Stimulated activated CD4-positive, alpha-beta T cell treated with anti-CD3 and anti-CD28 coated beads, Interleukin-2, amount 100 ng/mL, for 4 hours (primary cell): ENCODE results near the gene EVX1.

ENCODE experiments used
- DNase-seq: peaks from one replicate; pipeline ENCODE4 v3.0.0-alpha.2; 2020; ENCODE audit warnings: low read depth

Gene EVX1

DNA sequence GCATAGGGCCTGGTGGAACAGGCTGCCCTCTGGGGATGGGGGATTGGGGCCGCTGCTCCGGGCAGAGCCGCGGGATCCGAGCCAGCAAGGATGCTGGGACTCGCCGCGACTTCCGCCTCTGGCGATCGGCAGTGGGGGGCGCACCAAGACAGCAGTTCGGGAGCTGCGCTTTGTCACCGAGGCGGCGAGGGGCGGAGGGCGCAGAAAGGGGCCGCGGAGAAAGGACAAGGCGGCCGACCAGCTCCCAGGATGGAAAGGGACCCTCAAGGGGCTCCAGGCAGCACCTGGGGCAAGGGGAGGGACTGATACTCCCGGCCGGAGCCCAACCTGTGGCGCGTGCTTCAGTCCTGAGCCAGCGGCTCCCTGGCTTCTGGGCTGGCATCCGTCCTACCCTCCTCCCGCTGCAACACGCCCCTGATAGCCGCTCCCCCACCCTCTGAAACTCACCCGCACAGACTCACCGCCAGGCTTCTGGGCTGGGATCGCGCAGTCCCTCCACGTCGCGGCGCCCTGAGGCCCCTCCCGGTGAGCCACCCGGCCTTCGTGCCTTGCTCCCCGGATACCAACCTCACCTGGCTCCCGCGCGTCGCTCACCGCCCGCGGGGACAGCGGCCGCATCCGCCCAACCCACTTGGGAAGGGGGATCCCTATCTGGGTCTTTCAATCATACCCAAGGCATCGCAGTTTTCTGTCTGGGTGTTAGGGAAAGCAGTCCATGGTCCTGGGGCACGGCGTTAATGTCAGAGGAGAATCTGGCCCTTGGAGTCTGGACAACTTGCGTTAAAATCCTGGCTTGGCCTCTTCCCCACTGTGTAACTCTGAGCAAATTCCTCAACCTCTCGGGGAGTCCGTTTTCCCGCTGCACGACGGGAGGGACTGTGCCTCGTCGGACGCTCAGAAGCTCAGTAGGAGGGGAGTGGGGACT, 7.0 kb upstream of the EVX1 start:
- DNase-seq, result no peak

DNA sequence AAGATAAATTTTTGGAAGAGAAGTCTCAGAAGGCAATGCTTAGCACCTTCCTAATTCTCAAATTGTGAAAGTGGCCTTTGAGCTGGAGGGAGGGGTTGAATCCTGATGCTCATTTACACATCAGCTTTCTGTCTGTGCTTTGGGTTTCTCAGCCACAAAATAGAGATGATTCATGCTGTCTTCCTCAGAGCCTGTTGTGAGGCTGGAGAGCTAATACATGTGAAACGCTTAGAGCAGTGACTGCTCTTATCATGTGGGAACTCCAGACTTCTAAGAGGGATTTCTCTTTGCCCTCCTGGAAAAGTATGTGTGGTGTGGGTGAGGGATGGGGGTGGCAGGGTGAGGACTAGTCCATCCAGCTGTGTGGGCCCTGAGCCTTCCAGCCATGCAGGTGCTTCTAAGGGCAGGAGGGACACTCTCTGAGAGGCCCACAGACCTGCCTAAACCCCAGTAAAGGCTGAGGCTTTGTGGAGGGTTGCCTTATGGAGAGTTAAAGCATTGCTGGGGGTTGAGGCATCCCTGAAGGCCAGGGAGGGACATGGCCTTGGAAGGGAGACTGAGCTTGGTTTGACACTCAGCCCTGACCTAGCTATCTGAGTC, 4.8 kb upstream of the EVX1 start:
- DNase-seq, result no peak

DNA sequence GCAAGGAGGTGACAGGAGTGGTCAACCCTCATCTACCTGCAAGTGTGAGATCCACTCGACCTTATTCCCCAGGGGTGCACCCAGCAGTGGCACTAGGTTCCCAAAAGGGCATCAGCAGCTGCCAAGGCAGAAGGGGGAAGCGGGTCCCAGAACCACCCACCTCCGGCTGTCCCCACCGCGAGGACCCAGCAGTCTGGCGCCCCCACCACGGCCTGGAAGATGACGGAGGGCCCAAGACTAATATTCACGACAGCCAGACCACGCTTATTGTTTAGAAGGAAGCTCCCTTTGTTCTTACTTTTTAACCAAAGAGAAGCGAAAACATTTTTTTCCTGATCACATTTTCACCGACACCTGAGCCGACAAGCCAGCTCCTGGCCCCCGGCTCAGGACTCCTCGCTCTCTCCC, 3.6 kb upstream of the EVX1 start:
- no peak for DNase-seq

DNA sequence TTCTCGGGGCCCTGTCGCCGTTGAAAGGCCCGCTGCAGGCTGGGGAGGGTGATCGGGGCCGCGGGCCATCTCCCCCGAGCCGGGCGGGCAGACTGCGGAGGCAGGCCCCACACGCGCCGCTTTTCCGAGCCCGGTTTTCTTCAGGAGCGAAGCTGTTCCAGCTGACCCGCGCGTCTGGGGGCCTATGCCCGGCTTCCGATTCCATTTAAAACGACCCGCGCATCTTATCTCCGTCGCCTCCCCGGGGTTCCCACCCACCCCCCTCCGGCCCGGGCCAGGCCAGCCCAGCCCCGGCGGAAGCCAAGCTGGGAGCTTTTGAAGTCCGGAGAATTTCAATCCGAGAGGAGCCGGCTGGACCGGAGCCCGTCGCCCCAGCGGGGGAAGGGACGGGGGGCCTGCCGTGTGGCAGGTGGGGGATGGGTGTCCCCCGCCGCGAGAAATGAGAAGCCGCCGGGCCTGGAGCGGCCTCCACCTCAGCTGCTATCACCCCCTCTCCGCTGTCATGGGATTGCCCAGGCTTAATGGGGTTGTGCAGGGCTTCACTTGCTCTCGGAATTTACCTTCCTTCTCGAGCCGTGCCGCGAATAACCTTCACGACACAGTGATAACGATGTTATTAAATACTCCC, 3.1 kb upstream of the EVX1 start:
- no peak for DNase-seq

DNA sequence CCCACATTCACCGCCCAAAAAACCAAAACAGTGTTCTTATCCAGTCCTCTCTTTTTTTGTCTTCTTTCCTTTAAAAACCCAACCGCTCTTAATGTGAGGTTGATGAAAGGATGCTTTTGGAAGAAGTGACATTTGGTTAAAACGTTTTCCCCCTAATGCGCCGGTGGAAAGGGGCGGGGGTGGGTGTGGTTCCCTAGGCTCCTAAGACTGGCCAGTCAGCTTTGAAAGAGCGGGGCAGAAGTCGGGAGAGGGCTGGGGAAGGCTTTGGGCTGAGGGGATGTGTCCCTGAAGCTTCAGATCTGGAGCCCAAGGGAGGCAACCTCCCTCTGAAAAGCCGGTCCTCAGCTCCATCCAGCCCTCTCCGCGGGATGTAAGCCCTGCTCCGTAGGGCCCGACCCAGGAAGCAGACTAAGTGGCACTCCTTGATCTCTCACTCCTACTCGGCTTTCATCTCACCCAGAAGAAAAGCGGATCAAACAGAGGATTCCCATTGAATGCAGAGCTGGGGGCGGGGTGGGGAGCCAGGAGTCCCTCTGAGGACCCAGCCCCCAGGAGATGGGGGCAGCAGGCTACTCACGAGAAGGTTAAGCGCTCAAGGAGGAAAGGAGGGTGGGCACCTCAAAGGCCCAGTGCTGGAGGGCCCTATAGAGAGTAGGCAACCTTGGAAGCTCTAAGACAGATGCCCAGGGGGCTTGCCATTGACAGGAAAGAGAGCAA, 2.4 kb upstream of the EVX1 start:
- DNase-seq, result no peak

DNA sequence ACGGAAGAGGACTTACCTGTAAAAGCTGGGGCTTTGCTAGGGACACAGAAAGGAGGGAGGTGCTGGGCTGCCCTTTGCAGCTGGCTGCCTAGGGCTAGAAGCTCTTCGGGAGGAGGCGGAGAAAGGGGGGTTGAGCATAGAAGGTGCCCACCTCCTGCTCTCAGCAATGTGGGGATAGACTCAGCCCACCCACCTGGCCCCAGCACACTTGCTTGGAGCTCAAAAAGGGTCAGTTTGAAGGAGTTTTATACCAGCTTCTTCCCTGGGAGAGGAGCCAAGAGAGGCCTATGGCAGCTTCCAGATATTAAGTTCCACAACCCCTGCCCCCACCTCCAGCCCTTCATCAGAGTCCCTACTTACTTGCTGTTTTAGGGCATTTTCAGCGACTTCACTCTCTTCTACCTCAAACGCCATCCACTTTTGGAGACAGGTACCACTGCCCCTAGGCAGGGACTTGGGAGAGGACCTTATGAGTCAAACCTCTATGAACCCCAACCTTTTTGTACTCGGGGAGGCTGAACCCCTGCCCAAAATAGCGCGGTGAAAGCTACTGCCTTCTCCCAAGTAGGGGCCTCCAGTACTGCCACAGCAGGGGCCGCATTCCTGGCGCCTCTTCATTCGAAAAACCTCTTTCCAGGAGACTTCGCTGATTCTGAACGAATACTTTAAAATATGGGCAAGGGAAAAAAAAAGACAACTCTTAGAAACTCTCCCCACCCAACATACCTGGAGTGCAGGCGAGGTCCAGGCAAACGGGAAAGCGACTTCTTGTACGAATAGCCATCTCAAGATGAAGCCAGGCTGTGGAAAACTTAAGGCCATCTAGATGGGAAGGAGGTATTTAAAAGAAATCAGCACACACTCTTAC, 1.2 kb upstream of the EVX1 start:
- no peak for DNase-seq

DNA sequence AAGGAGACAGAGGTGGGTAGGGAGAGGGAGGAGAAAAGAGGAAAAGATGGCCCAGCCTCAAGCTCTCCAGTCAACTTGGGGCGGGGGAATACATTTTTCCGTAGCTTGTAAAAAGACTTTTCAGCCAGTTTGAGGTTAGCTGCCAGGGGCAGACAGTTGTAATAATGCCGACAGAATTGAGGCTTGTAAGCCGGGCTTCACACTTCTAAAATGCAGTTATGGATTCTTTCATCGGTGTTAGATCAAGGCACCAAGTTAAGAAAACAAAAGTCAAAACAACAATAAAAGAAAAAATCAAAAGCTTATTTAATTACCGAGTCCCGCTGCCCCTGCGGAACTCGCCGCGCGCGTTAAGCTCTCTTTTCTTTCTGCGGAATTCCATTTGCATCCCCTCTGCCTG, 448 bp upstream of the EVX1 start:
- DNase-seq, result no peak

DNA sequence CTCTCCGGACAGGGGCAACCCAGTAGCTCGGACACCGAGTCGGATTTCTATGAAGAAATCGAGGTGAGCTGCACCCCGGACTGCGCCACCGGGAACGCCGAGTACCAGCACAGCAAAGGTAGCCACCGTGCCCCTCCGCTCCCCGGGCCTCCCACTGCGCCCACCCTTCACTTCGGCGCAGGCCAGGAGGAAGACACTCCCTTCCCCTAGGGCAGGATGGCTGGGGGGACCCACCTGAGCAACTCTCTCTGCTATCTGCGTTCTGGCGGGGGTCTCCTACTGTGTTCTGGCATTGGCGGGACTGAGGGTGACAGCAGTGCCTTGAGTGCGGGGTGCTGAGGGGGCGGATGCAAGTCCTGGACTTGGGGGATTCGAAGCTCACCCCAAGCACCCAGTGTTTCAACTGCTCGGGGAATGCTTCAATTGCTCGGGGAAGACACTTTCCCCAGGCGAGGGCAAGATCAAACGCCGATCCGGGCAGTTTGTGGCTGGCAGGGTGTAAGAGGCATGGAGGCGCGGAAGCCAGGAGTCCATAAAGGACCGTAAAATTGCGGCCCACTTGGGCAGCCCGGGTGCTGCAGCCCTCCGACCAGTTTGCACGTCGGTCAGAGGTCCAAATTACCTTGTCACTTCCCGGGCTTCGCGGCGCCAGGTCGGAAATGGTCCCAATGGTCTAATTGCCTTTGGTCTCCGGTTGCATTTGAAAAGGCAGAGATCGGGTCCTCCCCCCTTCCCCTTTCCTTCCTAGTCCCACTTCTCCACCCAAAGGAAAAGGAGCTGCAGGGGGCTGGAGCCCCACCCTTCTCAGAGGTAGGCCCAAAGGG, 950 bp downstream of the EVX1 start:
- DNase-seq, result no peak

DNA sequence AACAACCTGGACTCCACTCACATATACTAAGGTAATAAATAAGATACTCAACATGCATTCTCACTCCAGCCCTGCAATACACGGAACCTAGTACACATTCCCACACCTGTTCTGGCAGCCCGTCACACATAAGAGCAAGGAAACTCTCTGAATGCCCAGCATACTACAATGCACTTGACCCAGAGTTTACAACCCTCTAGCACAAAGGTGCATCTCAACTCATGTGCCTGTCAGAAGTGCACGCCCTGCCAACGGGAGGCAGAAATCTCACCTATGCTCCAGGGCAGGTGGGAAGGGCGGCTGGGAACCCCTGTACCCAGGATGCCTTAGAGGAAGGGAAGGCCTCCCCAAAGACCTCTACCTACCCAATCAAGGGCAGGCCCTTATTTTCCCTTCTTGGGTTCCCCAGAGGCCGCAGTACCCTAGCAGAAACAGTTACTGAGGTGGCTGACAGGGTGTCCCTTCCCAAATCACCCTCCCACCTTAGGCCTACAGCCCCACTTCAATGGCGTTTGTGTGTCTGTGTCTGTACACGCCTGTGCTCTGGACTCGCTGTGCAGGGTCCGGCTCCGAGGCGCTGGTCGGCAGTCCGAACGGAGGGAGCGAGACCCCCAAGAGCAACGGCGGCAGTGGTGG, 2.0 kb downstream of the EVX1 start:
- no peak for DNase-seq

DNA sequence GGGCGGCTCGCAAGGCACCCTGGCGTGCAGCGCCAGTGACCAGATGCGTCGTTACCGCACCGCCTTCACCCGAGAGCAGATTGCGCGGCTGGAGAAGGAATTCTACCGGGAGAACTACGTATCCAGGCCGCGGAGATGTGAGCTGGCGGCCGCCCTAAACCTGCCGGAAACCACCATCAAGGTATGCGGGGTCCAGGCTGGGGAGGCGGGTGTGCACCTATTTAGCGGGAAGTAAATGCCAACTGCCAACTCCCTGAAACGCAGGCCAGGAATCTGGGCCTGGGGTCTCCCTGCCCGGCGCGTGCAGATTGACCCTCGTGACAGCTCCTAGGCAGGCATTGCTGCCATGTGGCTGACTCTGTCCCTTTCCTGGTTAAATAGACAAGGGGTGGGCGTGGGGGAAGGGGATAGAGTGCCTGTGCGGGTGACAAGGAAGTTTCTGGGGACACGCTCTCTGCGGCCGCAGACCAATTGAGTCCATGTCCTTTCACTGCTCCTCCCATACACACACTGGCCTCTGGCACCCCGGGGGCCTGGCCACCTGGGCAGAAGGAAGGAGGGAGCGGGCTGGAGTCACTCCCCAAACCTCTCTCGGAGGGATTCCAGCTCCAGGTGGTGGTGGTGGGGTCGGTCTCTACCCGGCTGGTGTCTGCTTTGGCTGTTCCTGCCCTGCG, 2.7 kb downstream of the EVX1 start:
- no peak for DNase-seq

DNA sequence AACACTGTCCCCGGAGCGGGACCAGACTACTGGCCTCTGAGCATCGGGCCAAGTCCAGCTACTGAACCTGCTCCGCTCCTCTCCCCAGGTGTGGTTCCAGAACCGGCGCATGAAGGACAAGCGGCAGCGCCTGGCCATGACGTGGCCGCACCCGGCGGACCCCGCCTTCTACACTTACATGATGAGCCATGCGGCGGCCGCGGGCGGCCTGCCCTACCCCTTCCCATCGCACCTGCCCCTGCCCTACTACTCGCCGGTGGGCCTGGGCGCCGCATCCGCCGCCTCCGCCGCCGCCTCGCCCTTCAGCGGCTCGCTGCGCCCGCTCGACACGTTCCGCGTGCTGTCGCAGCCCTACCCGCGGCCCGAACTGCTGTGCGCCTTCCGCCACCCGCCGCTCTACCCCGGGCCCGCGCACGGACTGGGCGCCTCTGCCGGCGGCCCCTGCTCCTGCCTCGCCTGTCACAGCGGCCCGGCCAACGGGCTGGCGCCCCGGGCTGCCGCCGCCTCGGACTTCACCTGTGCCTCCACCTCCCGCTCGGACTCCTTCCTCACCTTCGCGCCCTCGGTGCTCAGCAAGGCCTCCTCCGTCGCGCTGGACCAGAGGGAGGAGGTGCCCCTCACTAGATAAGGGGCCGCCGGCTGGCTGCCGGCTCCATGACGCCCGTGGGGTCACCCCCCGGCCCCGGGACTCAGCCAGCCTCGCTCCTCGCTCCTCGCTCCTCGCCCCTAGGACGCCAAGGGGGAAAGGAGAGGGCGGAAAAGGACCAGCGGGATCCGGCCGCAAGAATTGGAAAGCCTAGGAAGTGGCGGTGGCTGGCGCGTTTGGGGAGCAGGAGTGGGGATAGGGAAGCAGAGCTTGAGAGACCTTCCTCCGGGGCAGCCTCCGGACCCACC, 3.4 kb downstream of the EVX1 start:
- DNase-seq, result no peak

DNA sequence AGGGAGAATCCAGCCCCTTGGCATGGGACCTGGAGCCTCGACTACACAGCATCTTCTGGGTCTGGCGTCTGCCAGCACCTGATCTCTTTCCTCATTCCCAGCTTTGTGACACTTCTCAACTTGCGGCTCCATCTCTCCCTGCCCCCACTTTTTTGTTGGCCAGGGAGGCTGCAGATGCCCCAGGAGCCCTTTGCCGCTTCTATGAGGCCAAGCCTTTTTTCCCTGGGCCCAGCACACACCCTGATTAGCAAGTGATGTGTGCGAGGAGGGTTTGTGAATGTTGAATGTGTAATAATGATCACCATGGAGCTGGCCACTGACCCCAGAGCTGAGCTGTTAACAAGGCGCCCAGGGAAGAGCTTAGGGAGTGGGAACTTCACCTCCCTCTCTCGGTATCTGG, 4.4 kb downstream of the EVX1 start:
- DNase-seq, result no peak

DNA sequence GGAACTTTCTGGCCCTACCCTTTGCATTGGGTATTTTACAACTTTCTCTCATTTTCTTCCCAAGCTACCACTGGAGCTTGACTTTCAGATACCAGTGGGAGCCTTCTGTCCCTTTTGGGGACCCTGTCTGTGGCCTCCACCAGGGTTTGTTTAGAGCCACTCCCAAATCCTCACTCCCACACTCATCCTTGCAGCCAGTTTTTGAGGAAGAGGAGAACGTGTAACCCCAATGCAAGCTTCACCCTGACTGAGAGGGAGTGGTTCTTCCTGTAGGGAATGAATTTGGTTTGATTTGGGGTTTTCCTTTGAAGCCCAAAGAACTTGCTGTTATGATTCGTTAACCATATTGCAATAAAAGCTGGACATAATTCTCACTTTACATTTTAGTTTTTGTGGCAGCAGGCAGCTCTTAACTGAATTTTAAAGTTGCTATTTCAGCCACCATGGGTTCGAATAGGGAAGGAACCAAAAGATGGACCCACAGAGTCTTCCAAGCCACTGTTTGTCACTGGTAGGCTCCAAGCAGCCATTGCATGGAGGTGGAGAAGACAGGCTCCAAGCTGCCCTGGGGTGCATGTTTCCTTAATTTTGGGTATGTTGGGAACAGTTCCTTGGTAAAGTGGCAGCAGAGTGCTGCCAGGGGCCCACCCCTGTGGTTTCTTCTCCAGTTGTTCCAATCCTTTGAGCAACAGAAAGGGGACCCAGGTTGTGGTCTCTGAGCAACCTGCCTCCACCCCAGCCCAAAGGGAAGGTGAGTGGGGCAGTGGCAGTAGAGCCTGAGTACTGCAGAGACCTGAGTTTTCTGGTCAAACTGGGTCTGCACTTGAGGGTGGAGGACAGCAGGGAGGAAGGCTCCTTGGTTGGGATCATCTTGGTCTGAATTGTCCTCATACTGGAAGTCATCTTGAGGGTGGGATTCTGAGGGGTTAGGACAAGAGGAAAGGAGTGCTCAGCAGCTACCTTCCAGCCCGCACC, 5.1 kb downstream of the EVX1 start:
- DNase-seq, result no peak

DNA sequence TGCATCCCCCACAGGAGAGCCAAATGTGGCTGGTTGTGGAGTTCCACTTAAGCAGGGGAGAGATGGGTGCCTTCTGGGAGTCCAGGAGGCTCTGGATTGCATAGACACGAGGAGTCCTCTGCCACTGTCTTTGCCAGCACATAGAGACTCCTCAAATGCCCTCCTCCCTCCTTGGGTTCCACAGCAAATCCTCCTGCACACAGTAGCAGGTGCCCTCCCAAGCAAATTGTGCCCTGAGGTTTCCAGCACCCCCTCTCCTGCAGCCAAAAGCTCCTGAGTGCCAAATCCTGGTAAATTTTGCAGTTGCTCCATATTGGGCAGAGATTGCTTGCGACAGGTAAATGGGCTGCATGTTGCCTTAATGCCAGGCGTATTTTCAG, 5.8 kb downstream of the EVX1 start:
- no peak for DNase-seq

DNA sequence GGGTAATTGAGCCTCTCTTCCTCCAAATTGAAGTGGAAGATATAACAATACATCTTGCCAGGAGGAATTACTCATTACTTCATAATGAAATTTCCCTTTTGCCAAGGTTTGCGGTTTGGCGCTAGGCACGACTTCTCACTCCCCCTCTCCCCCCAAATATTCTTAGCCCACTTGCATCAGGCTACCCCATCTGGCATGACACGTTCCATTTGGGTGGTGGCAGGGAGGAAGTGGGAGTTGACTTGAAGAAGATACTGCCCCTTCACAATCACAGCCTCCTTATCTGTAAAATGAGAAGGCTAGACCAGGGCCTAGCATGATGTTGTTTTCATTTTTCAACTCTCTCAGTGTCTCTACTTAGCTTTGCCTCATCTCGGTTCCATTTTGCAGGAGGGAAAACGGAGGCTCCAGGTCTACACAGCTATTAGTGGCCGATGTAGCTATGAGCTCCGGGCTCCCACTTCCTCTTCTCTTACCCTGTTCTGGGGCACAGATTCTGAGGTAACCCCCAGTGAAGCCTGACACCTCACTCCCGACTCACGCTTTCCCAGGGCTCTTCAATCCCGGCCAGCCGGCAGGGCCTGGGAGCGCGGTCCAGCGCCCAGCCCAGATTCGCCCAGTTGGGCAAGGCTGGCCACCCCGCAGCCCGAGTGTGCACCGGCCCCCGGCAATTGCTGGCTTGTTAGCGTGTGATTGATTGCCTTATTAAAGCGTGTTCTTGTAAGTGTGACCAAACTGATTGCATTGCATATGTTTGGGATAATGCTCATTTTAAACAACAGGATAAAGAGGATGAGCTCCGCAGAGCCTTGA, 6.5 kb downstream of the EVX1 start:
- DNase-seq, result no peak

DNA sequence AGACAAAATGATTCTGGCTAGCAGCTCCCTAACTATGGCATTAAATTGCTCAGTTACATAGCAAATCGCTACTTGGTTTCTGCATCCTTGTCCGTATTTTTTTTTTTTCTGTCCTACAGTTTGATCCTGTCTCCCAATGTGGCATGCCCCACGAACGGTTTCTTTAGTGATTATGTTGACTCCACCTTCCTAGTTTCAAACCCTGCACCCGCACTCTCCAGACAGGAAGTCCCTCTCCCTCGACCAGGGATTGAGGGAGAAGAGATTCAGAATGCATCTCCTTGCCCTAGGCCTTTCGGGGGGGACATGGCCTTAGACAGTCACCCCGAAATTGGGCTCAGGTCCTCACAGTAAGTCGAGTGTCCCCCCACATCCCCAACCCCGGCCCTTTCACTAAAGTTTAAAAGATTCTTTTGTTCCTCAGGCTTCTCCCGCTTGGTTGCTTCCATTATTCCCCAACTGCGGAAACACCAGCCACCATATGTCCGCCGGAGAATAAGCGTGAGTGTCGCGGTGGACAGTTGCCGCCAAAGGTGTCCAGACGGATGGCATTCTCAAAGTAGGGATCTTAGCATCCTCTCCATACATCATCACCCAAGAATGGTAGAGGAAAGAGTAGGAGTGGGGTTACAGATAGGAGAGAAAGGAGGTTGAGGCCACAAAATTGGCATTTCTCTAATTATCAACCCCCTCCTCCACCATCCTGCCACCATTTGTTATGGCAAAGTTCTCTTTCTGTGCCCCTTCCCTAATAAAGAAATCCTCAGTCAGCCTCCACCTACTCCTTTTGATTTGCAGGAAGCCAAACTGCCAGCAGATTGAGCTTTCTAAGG, 7.3 kb downstream of the EVX1 start:
- no peak for DNase-seq
